GM23338 (cell line): ENCODE measurements around the gene RTN4IP1. TPM values are rescaled to one million over a fixed set of nuclear protein-coding genes. Genes with fewer than 3 reads are reported as not detected.

Experiments
- ATAC-seq: fragments of 200-7000 bp; cut with Tn5 transposase; 3 replicates; pipeline ENCODE4 v1.9.1; 2020
- DNase-seq: peaks from one replicate; pipeline ENCODE4 v3.0.0-alpha.2; 2015; ENCODE audit warnings: low spot score
- H2AFZ ChIP-seq: fragments of 200-600 bp; sonication (generic); 2 replicates; pipeline ENCODE4 v1.8.0; 2016; ENCODE audit warnings: antibody characterized with exemption, mild to moderate bottlenecking, moderate library complexity
- H3F3A ChIP-seq: fragments of 200-600 bp; sonication (generic); replicated peaks from 2 replicates; pipeline ENCODE4 v1.8.0; 2017; ENCODE audit warnings: antibody characterized with exemption, mixed run types, low read depth
- H3K27ac ChIP-seq: fragments of 200-600 bp; sonication (generic); 2 replicates; pipeline ENCODE4 v1.6.1; 2016; ENCODE audit warnings: low read depth
- H3K27me3 ChIP-seq: fragments of 200-600 bp; sonication (generic); 2 replicates; pipeline ENCODE4 v1.8.0; 2016; ENCODE audit warnings: mild to moderate bottlenecking, mixed run types, moderate library complexity; ENCODE audit not compliant: insufficient read depth
- H3K36me3 ChIP-seq: fragments of 200-600 bp; sonication (generic); 2 replicates; pipeline ENCODE4 v1.8.0; 2016; ENCODE audit warnings: mild to moderate bottlenecking; ENCODE audit not compliant: insufficient read depth
- H3K4me1 ChIP-seq: fragments of 200-600 bp; sonication (generic); 2 replicates; pipeline ENCODE4 v1.8.0; 2016; ENCODE audit warnings: mild to moderate bottlenecking, moderate library complexity; ENCODE audit not compliant: insufficient read depth
- H3K4me2 ChIP-seq: fragments of 200-600 bp; sonication (generic); 2 replicates; pipeline ENCODE4 v1.7.1; 2017; ENCODE audit warnings: mixed run types
- H3K4me3 ChIP-seq: fragments of 200-600 bp; sonication (generic); 2 replicates; pipeline ENCODE4 v1.6.1; 2016; ENCODE audit warnings: mixed run types
- H3K79me2 ChIP-seq: fragments of 200-600 bp; sonication (generic); replicated peaks from 2 replicates; pipeline ENCODE4 v1.8.0; 2017; ENCODE audit warnings: mild to moderate bottlenecking; ENCODE audit not compliant: insufficient read depth
- H3K9me2 ChIP-seq: fragments of 200-600 bp; sonication (generic); 2 replicates; pipeline ENCODE4 v1.8.0; 2017; ENCODE audit not compliant: insufficient read depth
- H4K20me1 ChIP-seq: fragments of 200-600 bp; sonication (generic); replicated peaks from 2 replicates; pipeline ENCODE4 v1.8.0; 2017; ENCODE audit warnings: mild to moderate bottlenecking; ENCODE audit not compliant: insufficient read depth
- H3K27ac Mint-ChIP-seq: 2 replicates; pipeline ENCODE4 v1.8.0; 2020; ENCODE audit warnings: inconsistent platforms, mild to moderate bottlenecking, moderate library complexity, mixed read lengths
- H3K27me3 Mint-ChIP-seq: 3 replicates; pipeline ENCODE4 v1.8.0; 2022; ENCODE audit warnings: low read depth, mild to moderate bottlenecking, moderate library complexity, mixed read lengths, inconsistent platforms; ENCODE audit not compliant: insufficient read depth, poor library complexity
- H3K36me3 Mint-ChIP-seq: 3 replicates; pipeline ENCODE4 v1.8.0; 2021; ENCODE audit warnings: low read depth, mild to moderate bottlenecking, inconsistent platforms, moderate library complexity, mixed read lengths
- H3K4me1 Mint-ChIP-seq: 3 replicates; pipeline ENCODE4 v1.8.0; 2020; ENCODE audit warnings: mild to moderate bottlenecking, inconsistent platforms, mixed read lengths
- H3K4me3 Mint-ChIP-seq: 3 replicates; pipeline ENCODE4 v1.8.0; 2021; ENCODE audit warnings: moderate library complexity, mild to moderate bottlenecking, inconsistent platforms, mixed read lengths
- H3K9me3 Mint-ChIP-seq: 3 replicates; pipeline ENCODE4 v1.8.0; 2020; ENCODE audit warnings: moderate library complexity, mild to moderate bottlenecking, inconsistent platforms, mixed read lengths
- CREB1 ChIP-seq: fragments of 250-450 bp; sonication (Bioruptor Pico); IDR thresholded peaks from 2 replicates; pipeline ENCODE4 v1.5.0; 2020; ENCODE audit warnings: low read depth, mild to moderate bottlenecking, moderate library complexity
- EZH2 ChIP-seq: fragments of 200-600 bp; sonication (generic); IDR thresholded peaks from one replicate; pipeline ENCODE4 v1.8.0; 2017; ENCODE audit warnings: antibody characterized with exemption, mild to moderate bottlenecking, low read depth; ENCODE audit not compliant: unreplicated experiment
- EZH2phosphoT487 ChIP-seq: fragments of 200-600 bp; sonication (generic); IDR thresholded peaks from one replicate; pipeline ENCODE4 v1.8.1; 2018; ENCODE audit warnings: antibody characterized with exemption; ENCODE audit not compliant: unreplicated experiment
- JUNB ChIP-seq: IDR thresholded peaks from one replicate; pipeline ENCODE4 v1.6.1; 2016; ENCODE audit warnings: antibody characterized with exemption; ENCODE audit not compliant: unreplicated experiment
- NANOG ChIP-seq: IDR thresholded peaks from 2 replicates; pipeline ENCODE4 v1.6.1; 2016; ENCODE audit warnings: antibody characterized with exemption, borderline replicate concordance
- POLR2AphosphoS5 ChIP-seq: IDR thresholded peaks from 2 replicates; pipeline ENCODE4 v1.6.1; 2016; ENCODE audit warnings: antibody characterized with exemption, low read depth
- REST ChIP-seq: IDR thresholded peaks from one replicate; pipeline ENCODE4 v1.6.1; 2018; ENCODE audit warnings: antibody characterized with exemption; ENCODE audit not compliant: unreplicated experiment
- STAT1 ChIP-seq: IDR thresholded peaks from one replicate; pipeline ENCODE4 v1.6.1; 2016; ENCODE audit warnings: antibody characterized with exemption; ENCODE audit not compliant: unreplicated experiment
- ZNF114 ChIP-seq: fragments of 250-450 bp; sonication (Bioruptor Pico); IDR thresholded peaks from 2 replicates; pipeline ENCODE4 v1.5.0; 2020; ENCODE audit warnings: mild to moderate bottlenecking, moderate library complexity
- ZNF331 ChIP-seq: fragments of 250-450 bp; sonication (Bioruptor Pico); IDR thresholded peaks from 2 replicates; pipeline ENCODE4 v1.5.0; 2020; ENCODE audit warnings: low read depth, mild to moderate bottlenecking, moderate library complexity
- polyA plus RNA-seq: library from polyadenylated mRNA; unstranded; fragments of >200 nt; fragmentation: Nextera tagmentation; extraction: Ambion mirVana; gene quantifications from 2 replicates; pipeline ENCODE4 v1.2.1, GENCODE V29; 2016
- total RNA-seq: library from RNA; depleted of rRNA; stranded (reverse); fragments of >200 nt; shearing (Covaris generic); gene quantifications from 2 replicates; pipeline ENCODE4 v1.2.3, GENCODE V29; 2014
- TF ChIP-seq, protein P1 (sequence below): fragments of 250-450 bp; sonication (Bioruptor Pico); IDR thresholded peaks from 2 replicates; pipeline ENCODE4 v1.5.0; 2020; ENCODE audit warnings: mild to moderate bottlenecking, moderate library complexity
- TF ChIP-seq, protein P2 (sequence below), 2 experiments: fragments of 200-600 bp in 1 of 2; sonication (generic) in 1 of 2; conservative IDR thresholded peaks; 2 replicates each; pipeline versions ENCODE4 v1.5.1 to v1.6.1; 2016 to 2017; ENCODE audit warnings: antibody characterized with exemption in 2 of 2, low read depth in 2 of 2, mild to moderate bottlenecking in 2 of 2, moderate library complexity in 1 of 2

Gene RTN4IP1
- total and polyA plus RNA-seq, 2 experiments from 2014 or later = 14.5 to 17.5 TPM

- Mint-ChIP-seq H3K36me3 (peaks cover 24% of the 10 kb centered on the region), H3K27ac (peak overlapping the region; percentile 92), H3K9me3 (no peaks in the 10 kb centered on the region), H3K4me1 (peaks cover 69% of the 10 kb centered on the region), H3K4me3 (peak overlapping the region; percentile 47), H3K27me3 (peaks cover 12% of the 10 kb centered on the region)
- H3K27me3 ChIP-seq = no peaks in the 10 kb centered on the region
- H4K20me1 ChIP-seq = no peaks in the 10 kb centered on the region
- H2AFZ ChIP-seq = no peak overlapping the region
- no peak for TF ChIP-seq STAT1
- TF ChIP-seq, protein P1, sequence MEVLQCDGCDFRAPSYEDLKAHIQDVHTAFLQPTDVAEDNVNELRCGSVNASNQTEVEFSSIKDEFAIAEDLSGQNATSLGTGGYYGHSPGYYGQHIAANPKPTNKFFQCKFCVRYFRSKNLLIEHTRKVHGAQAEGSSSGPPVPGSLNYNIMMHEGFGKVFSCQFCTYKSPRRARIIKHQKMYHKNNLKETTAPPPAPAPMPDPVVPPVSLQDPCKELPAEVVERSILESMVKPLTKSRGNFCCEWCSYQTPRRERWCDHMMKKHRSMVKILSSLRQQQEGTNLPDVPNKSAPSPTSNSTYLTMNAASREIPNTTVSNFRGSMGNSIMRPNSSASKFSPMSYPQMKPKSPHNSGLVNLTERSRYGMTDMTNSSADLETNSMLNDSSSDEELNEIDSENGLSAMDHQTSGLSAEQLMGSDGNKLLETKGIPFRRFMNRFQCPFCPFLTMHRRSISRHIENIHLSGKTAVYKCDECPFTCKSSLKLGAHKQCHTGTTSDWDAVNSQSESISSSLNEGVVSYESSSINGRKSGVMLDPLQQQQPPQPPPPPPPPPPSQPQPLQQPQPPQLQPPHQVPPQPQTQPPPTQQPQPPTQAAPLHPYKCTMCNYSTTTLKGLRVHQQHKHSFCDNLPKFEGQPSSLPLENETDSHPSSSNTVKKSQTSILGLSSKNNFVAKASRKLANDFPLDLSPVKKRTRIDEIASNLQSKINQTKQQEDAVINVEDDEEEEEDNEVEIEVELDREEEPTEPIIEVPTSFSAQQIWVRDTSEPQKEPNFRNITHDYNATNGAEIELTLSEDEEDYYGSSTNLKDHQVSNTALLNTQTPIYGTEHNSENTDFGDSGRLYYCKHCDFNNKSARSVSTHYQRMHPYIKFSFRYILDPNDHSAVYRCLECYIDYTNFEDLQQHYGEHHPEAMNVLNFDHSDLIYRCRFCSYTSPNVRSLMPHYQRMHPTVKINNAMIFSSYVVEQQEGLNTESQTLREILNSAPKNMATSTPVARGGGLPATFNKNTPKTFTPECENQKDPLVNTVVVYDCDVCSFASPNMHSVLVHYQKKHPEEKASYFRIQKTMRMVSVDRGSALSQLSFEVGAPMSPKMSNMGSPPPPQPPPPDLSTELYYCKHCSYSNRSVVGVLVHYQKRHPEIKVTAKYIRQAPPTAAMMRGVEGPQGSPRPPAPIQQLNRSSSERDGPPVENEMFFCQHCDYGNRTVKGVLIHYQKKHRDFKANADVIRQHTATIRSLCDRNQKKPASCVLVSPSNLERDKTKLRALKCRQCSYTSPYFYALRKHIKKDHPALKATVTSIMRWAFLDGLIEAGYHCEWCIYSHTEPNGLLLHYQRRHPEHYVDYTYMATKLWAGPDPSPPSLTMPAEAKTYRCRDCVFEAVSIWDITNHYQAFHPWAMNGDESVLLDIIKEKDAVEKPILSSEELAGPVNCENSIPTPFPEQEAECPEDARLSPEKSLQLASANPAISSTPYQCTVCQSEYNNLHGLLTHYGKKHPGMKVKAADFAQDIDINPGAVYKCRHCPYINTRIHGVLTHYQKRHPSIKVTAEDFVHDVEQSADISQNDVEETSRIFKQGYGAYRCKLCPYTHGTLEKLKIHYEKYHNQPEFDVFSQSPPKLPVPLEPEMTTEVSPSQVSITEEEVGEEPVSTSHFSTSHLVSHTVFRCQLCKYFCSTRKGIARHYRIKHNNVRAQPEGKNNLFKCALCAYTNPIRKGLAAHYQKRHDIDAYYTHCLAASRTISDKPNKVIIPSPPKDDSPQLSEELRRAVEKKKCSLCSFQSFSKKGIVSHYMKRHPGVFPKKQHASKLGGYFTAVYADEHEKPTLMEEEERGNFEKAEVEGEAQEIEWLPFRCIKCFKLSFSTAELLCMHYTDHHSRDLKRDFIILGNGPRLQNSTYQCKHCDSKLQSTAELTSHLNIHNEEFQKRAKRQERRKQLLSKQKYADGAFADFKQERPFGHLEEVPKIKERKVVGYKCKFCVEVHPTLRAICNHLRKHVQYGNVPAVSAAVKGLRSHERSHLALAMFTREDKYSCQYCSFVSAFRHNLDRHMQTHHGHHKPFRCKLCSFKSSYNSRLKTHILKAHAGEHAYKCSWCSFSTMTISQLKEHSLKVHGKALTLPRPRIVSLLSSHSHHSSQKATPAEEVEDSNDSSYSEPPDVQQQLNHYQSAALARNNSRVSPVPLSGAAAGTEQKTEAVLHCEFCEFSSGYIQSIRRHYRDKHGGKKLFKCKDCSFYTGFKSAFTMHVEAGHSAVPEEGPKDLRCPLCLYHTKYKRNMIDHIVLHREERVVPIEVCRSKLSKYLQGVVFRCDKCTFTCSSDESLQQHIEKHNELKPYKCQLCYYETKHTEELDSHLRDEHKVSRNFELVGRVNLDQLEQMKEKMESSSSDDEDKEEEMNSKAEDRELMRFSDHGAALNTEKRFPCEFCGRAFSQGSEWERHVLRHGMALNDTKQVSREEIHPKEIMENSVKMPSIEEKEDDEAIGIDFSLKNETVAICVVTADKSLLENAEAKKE (CRISPR knock-in tag) = peak; percentile 34; the same call in 1 of the 2 replicates
- no peak for TF ChIP-seq ZNF331 (CRISPR knock-in tag)
- TF ChIP-seq, protein P2, sequence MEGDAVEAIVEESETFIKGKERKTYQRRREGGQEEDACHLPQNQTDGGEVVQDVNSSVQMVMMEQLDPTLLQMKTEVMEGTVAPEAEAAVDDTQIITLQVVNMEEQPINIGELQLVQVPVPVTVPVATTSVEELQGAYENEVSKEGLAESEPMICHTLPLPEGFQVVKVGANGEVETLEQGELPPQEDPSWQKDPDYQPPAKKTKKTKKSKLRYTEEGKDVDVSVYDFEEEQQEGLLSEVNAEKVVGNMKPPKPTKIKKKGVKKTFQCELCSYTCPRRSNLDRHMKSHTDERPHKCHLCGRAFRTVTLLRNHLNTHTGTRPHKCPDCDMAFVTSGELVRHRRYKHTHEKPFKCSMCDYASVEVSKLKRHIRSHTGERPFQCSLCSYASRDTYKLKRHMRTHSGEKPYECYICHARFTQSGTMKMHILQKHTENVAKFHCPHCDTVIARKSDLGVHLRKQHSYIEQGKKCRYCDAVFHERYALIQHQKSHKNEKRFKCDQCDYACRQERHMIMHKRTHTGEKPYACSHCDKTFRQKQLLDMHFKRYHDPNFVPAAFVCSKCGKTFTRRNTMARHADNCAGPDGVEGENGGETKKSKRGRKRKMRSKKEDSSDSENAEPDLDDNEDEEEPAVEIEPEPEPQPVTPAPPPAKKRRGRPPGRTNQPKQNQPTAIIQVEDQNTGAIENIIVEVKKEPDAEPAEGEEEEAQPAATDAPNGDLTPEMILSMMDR (conservative IDR thresholded peaks at IDR 0.05; ENCODE audit: low read depth in 2 of 2) = no peak
- TF ChIP-seq JUNB = no peak
- TF ChIP-seq POLR2AphosphoS5 = no peak
- no peak for TF ChIP-seq ZNF114 (CRISPR knock-in tag)
- no peak for TF ChIP-seq CREB1
- TF ChIP-seq EZH2 = no peak
- peak; percentile 76 for TF ChIP-seq NANOG
- TF ChIP-seq REST = no peak
- TF ChIP-seq EZH2phosphoT487 = no peak
- H3F3A ChIP-seq = peaks cover 12% of the 10 kb centered on the region; the same call in 1 of the 2 replicates
- H3K9me2 ChIP-seq = no peaks in the 10 kb centered on the region
- no peaks in the 10 kb centered on the region for H3K79me2 ChIP-seq
- ATAC-seq (peak; percentile 49), DNase-seq (peak; percentile 66)
- peak overlapping the region; percentile 68 for H3K4me2 ChIP-seq
- H3K36me3 ChIP-seq = no peaks in the 10 kb centered on the region
- H3K4me3 ChIP-seq = peak overlapping the region; percentile 37
- peak overlapping the region; percentile 99 for H3K27ac ChIP-seq
- peaks cover 56% of the 10 kb centered on the region for H3K4me1 ChIP-seq
These were observed 15.7 kb downstream of the RTN4IP1 start for GRCh38 chr6:106613590-106613989.
